ENCODE results near the gene C1orf56.

Gene C1orf56

DNA sequence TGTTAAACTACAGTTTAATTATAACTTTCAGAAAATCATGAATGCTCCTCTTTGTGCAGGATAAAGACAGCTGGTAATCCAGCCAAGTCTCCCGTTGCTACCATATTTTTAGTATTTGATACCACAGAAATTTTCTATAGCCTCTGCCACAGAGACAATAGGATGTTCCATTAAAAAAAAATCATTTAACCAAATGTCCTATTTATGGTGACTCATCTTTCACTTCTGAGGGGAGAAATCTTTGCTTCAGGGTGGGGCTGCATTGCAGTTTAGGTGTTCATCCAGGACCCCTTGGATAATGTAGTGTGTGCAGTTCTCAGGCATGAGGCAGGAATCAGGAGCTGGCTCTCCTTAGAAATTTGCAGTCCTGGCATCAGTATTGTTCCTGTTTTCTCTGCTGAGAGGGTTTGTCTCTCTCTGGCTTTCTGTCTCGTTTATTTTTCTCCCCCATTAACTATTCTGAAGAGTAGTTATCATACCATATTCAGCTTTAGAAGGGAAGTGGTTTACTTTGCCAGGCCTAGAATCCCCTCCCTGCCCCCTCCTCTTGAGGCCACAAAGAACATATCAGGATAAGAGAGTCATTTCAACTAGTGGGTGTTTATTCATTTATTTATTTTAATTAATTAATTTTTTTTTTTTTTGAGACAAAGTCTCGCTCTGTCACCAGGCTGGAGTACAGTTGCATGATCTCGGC lies 36.2 kb upstream of the C1orf56 start:
- H3K27me3 ChIP-seq (ENCODE audit: low read depth, low read length): no peaks in the 10 kb centered on the region
- H3K9ac ChIP-seq (ENCODE audit: low read length): no peak overlapping the region
- H3K36me3 ChIP-seq (replicated peaks; ENCODE audit: low read depth, low read length): no peaks in the 10 kb centered on the region
- no peak overlapping the region for H3K4me3 ChIP-seq (ENCODE audit: low read length)
- peaks cover 14% of the 10 kb centered on the region; the same call in 1 of the 2 replicates for H3K79me2 ChIP-seq (ENCODE audit: low read length)
- TF ChIP-seq, protein P1, sequence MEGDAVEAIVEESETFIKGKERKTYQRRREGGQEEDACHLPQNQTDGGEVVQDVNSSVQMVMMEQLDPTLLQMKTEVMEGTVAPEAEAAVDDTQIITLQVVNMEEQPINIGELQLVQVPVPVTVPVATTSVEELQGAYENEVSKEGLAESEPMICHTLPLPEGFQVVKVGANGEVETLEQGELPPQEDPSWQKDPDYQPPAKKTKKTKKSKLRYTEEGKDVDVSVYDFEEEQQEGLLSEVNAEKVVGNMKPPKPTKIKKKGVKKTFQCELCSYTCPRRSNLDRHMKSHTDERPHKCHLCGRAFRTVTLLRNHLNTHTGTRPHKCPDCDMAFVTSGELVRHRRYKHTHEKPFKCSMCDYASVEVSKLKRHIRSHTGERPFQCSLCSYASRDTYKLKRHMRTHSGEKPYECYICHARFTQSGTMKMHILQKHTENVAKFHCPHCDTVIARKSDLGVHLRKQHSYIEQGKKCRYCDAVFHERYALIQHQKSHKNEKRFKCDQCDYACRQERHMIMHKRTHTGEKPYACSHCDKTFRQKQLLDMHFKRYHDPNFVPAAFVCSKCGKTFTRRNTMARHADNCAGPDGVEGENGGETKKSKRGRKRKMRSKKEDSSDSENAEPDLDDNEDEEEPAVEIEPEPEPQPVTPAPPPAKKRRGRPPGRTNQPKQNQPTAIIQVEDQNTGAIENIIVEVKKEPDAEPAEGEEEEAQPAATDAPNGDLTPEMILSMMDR (IDR thresholded peaks at IDR 0.05; ENCODE audit: low read depth, low read length): no peak
- no peak for TF ChIP-seq EZH2phosphoT487 (IDR thresholded peaks at IDR 0.05; ENCODE audit: low read depth)
- H2AFZ ChIP-seq (ENCODE audit: low read depth, low read length): no peak overlapping the region
- no peak overlapping the region for H3K27ac ChIP-seq (ENCODE audit: low read length)
- no peaks in the 10 kb centered on the region for H3K9me3 ChIP-seq (ENCODE audit: insufficient read depth, low read length)
- H3K4me2 ChIP-seq (ENCODE audit: low read length): no peak overlapping the region
- H3K4me1 ChIP-seq (ENCODE audit: low read length): peaks cover 25% of the 10 kb centered on the region
- H4K20me1 ChIP-seq (ENCODE audit: insufficient read depth, low read length): no peaks in the 10 kb centered on the region

DNA sequence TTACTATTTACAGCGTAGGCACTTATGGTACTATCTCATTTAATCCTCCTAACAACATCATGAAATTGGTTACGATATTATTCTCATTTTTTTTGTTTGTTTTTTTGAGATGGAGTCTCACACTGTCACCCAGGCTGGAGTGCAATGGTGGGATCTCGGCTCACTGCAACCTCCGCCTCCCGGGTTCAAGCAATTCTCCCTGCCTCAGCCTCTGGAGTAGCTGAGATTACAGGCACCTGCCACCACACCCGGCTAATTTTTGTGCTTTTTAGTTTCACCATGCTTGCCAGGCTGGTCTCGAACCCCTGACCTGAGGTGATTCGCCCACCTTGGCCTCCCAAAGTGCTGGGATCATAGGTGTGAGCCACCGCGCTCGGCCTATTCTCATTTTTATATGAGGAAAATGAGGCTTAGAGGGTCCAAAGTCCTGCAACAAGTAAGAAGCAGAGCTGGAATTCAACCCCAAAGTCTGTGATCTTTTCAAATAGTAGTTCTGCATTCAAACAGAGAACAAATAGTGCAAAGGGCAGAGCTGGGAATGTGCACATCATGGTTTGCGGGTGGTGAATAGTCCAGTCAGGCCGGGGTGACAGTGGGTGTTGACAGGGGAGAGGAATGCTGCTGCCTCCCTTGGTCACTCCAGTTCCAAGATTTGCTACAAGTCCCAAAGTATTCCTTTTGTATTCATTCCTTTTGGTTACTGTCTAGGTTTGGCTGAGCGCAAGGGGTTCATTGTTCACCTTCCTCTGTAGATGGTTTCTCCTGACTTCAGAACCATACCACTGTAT lies 34.7 kb upstream of the C1orf56 start:
- H3K36me3 ChIP-seq (replicated peaks; ENCODE audit: low read depth, low read length): no peaks in the 10 kb centered on the region
- no peak overlapping the region for H3K4me3 ChIP-seq (ENCODE audit: low read length)
- no peak overlapping the region for H3K27ac ChIP-seq (ENCODE audit: low read length)
- H3K4me2 ChIP-seq (ENCODE audit: low read length): no peak overlapping the region
- H4K20me1 ChIP-seq (ENCODE audit: insufficient read depth, low read length): no peaks in the 10 kb centered on the region
- H3K9me3 ChIP-seq (ENCODE audit: insufficient read depth, low read length): no peaks in the 10 kb centered on the region
- TF ChIP-seq EZH2phosphoT487 (IDR thresholded peaks at IDR 0.05; ENCODE audit: low read depth): no peak
- TF ChIP-seq, protein P1 (IDR thresholded peaks at IDR 0.05; ENCODE audit: low read depth, low read length): no peak
- peaks cover 14% of the 10 kb centered on the region; the same call in 1 of the 2 replicates for H3K79me2 ChIP-seq (ENCODE audit: low read length)
- H3K4me1 ChIP-seq (ENCODE audit: low read length): peaks cover 12% of the 10 kb centered on the region
- no peaks in the 10 kb centered on the region for H3K27me3 ChIP-seq (ENCODE audit: low read depth, low read length)
- H3K9ac ChIP-seq (ENCODE audit: low read length): no peak overlapping the region
- no peak overlapping the region for H2AFZ ChIP-seq (ENCODE audit: low read depth, low read length)

- no peak overlapping the region for H3K27ac ChIP-seq (ENCODE audit: low read length)
- no peak for TF ChIP-seq EZH2phosphoT487 (IDR thresholded peaks at IDR 0.05; ENCODE audit: low read depth)
- TF ChIP-seq, protein P1 (IDR thresholded peaks at IDR 0.05; ENCODE audit: low read depth, low read length): no peak
- H3K27me3 ChIP-seq (ENCODE audit: low read depth, low read length): no peaks in the 10 kb centered on the region
- H2AFZ ChIP-seq (ENCODE audit: low read depth, low read length): no peak overlapping the region
- no peak overlapping the region for H3K4me2 ChIP-seq (ENCODE audit: low read length)
- H3K9ac ChIP-seq (ENCODE audit: low read length): no peak overlapping the region
- H3K36me3 ChIP-seq (replicated peaks; ENCODE audit: low read depth, low read length): peaks cover 2% of the 10 kb centered on the region
- no peak overlapping the region for H3K4me3 ChIP-seq (ENCODE audit: low read length)
- no peaks in the 10 kb centered on the region for H3K9me3 ChIP-seq (ENCODE audit: insufficient read depth, low read length)
- no peaks in the 10 kb centered on the region for H4K20me1 ChIP-seq (ENCODE audit: insufficient read depth, low read length)
- H3K4me1 ChIP-seq (ENCODE audit: low read length): peaks cover 11% of the 10 kb centered on the region
- H3K79me2 ChIP-seq (ENCODE audit: low read length): peaks cover 12% of the 10 kb centered on the region; the same call in 1 of the 2 replicates
Observed at GRCh38 chr1:151013518-151013917, 34.0 kb upstream of the C1orf56 start.

DNA sequence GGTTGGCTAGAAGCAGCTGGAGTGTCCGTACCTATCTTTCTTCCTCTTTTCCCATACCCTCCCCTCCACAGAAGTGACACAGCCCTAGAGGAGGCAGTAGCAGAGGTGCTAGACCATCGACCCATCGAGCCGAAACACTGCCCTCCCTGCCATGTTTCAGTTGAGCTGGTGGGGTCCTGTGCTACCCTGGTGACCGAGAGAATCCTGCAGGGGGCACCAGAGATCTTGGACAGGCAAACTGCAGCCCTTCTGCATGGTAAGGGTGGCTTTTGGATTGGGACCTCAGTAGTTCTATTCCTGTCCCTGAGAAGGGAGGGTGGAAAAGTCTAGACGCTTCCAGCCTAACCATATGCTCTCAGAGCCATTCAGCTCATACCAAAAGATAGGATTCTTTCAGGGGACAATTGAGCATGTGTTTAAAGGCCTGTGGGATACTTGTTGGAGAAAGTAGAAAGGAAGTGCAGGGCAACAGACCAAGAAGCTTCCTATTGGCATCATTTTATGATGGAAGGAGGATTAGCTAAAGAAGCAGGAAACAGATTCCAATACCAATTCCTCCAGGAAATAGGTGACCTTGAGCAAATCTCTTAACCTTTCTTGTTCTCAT lies 22.9 kb upstream of the C1orf56 start:
- Histone ChIP-seq H3K4me3 (ENCODE audit: low read length) (no peak overlapping the region), H3K36me3 (replicated peaks; ENCODE audit: low read depth, low read length) (peaks cover 14% of the 10 kb centered on the region), H3K4me2 (ENCODE audit: low read length) (peak overlapping the region; percentile 30), H3K79me2 (ENCODE audit: low read length) (no peaks in the 10 kb centered on the region), H3K27ac (ENCODE audit: low read length) (no peak overlapping the region), H3K4me1 (ENCODE audit: low read length) (no peaks in the 10 kb centered on the region; the same call in 1 of the 2 replicates), H2AFZ (ENCODE audit: low read depth, low read length) (no peak overlapping the region), H3K27me3 (ENCODE audit: low read depth, low read length) (no peaks in the 10 kb centered on the region), H4K20me1 (ENCODE audit: insufficient read depth, low read length) (no peaks in the 10 kb centered on the region), H3K9me3 (ENCODE audit: insufficient read depth, low read length) (no peaks in the 10 kb centered on the region), H3K9ac (ENCODE audit: low read length) (no peak overlapping the region)
- no peak for TF ChIP-seq EZH2phosphoT487 (IDR thresholded peaks at IDR 0.05; ENCODE audit: low read depth)
- TF ChIP-seq, protein P1 (IDR thresholded peaks at IDR 0.05; ENCODE audit: low read depth, low read length): peak; percentile 89
